T-helper 2 cell (primary cell): Measurements from ENCODE around the gene KIT.

ENCODE experiments used
- DNase-seq, 5 experiments: peaks; one replicate each; pipeline versions ENCODE4 v3.0.0 to v3.0.0-alpha.2; 2012 to 2022

The KIT gene

GRCh38 chr4:54708339-54709279, 50.9 kb downstream of the KIT start:
- no peak for DNase-seq

GRCh38 chr4:54709400-54709799, 51.6 kb downstream of the KIT start:
- DNase-seq: peak in 1 of 5 experiments; percentile 70

GRCh38 chr4:54712206-54712605, 54.4 kb downstream of the KIT start:
- DNase-seq: no peak

- no peak for DNase-seq
Observed at GRCh38 chr4:54714631-54715030, 56.9 kb downstream of the KIT start.

GRCh38 chr4:54716478-54717065, 58.8 kb downstream of the KIT start:
- DNase-seq: no peak

GRCh38 chr4:54717694-54718093, 59.9 kb downstream of the KIT start:
- no peak for DNase-seq

GRCh38 chr4:54719378-54719777, 61.6 kb downstream of the KIT start:
- no peak for DNase-seq

GRCh38 chr4:54723220-54723619, 65.5 kb downstream of the KIT start:
- DNase-seq: no peak

- no peak for DNase-seq
Observed at GRCh38 chr4:54723820-54724219, 66.1 kb downstream of the KIT start.

GRCh38 chr4:54726907-54727306, 69.2 kb downstream of the KIT start:
- DNase-seq: no peak

- no peak for DNase-seq
Observed at GRCh38 chr4:54727346-54727745, 69.6 kb downstream of the KIT start.

GRCh38 chr4:54728368-54728767, 70.6 kb downstream of the KIT start:
- no peak for DNase-seq

- DNase-seq: no peak
Observed at GRCh38 chr4:54729256-54729655, 71.5 kb downstream of the KIT start.

GRCh38 chr4:54730581-54730980, 72.8 kb downstream of the KIT start:
- DNase-seq: no peak

- DNase-seq: no peak
Observed at GRCh38 chr4:54731552-54731951, 73.8 kb downstream of the KIT start.

GRCh38 chr4:54731976-54732375, 74.2 kb downstream of the KIT start:
- no peak for DNase-seq

GRCh38 chr4:54737421-54737820, 79.7 kb downstream of the KIT start:
- no peak for DNase-seq

GRCh38 chr4:54741202-54741601, 83.4 kb downstream of the KIT start:
- no peak for DNase-seq

- DNase-seq: no peak
Observed at GRCh38 chr4:54742636-54743399, 85.1 kb downstream of the KIT start.

GRCh38 chr4:54743562-54743961, 85.8 kb downstream of the KIT start:
- DNase-seq: no peak

- DNase-seq: no peak
Observed at GRCh38 chr4:54744487-54744886, 86.7 kb downstream of the KIT start.

GRCh38 chr4:54745031-54745770, 87.4 kb downstream of the KIT start:
- no peak for DNase-seq

- peak in 2 of 5 experiments; percentile 3 for DNase-seq
Observed at GRCh38 chr4:54746218-54746617, 88.5 kb downstream of the KIT start.
